ENCODE measurements around the gene BICRA.

BICRA gene

GRCh38 chr19:47703301-47703700, 94.4 kb downstream of the BICRA start:
- TF ChIP-seq CTCF (IDR thresholded peaks at IDR 0.05; ENCODE audit: insufficient read depth, low read length) (no peak), REST (IDR thresholded peaks at IDR 0.05; ENCODE audit: insufficient replicate concordance, low read depth) (no peak), SPI1 (IDR thresholded peaks at IDR 0.05; ENCODE audit: borderline replicate concordance, low read depth) (no peak), GABPA (IDR thresholded peaks at IDR 0.05; ENCODE audit: low read depth) (no peak), POLR2AphosphoS5 (IDR thresholded peaks at IDR 0.05; ENCODE audit: low read depth) (no peak)
- no peak for DNase-seq (ENCODE audit: low read depth in 1 of 2, low spot score in 1 of 2)
- H3K27me3 ChIP-seq (ENCODE audit: insufficient read depth, poor library complexity, severe bottlenecking) = no peaks in the 10 kb centered on the region
- no peak overlapping the region for H3K4me3 ChIP-seq (replicated peaks; ENCODE audit: insufficient read depth, low read length)
- no peak overlapping the region for H3K27ac ChIP-seq (replicated peaks)

GRCh38 chr19:47704024-47704423, 95.1 kb downstream of the BICRA start:
- no peak for DNase-seq (ENCODE audit: low read depth in 1 of 2, low spot score in 1 of 2)
- Histone ChIP-seq H3K27ac (replicated peaks) (no peak overlapping the region), H3K4me3 (replicated peaks; ENCODE audit: insufficient read depth, low read length) (no peak overlapping the region), H3K27me3 (ENCODE audit: insufficient read depth, poor library complexity, severe bottlenecking) (no peaks in the 10 kb centered on the region)
- no peak for TF ChIP-seq REST (IDR thresholded peaks at IDR 0.05; ENCODE audit: insufficient replicate concordance, low read depth)
- no peak for TF ChIP-seq SPI1 (IDR thresholded peaks at IDR 0.05; ENCODE audit: borderline replicate concordance, low read depth)
- no peak for TF ChIP-seq POLR2AphosphoS5 (IDR thresholded peaks at IDR 0.05; ENCODE audit: low read depth)
- TF ChIP-seq GABPA (IDR thresholded peaks at IDR 0.05; ENCODE audit: low read depth) = no peak
- TF ChIP-seq CTCF (IDR thresholded peaks at IDR 0.05; ENCODE audit: insufficient read depth, low read length) = no peak

GRCh38 chr19:47704656-47705055, 95.7 kb downstream of the BICRA start:
- no peak overlapping the region for H3K27ac ChIP-seq (replicated peaks)
- no peak for DNase-seq (ENCODE audit: low read depth in 1 of 2, low spot score in 1 of 2)
- H3K4me3 ChIP-seq (replicated peaks; ENCODE audit: insufficient read depth, low read length) = no peak overlapping the region
- no peak for TF ChIP-seq REST (IDR thresholded peaks at IDR 0.05; ENCODE audit: insufficient replicate concordance, low read depth)
- TF ChIP-seq POLR2AphosphoS5 (IDR thresholded peaks at IDR 0.05; ENCODE audit: low read depth) = no peak
- no peak for TF ChIP-seq SPI1 (IDR thresholded peaks at IDR 0.05; ENCODE audit: borderline replicate concordance, low read depth)
- no peak for TF ChIP-seq CTCF (IDR thresholded peaks at IDR 0.05; ENCODE audit: insufficient read depth, low read length)
- no peak for TF ChIP-seq GABPA (IDR thresholded peaks at IDR 0.05; ENCODE audit: low read depth)
- no peaks in the 10 kb centered on the region for H3K27me3 ChIP-seq (ENCODE audit: insufficient read depth, poor library complexity, severe bottlenecking)

All from HL-60 (cell line).